ENCODE data around the gene CEP89.
"Not testable (repeated sequence)": the region's sequence is repeated elsewhere in the genome, so short reads cannot be mapped to it uniquely, and the experiment has no call there.

DNA sequence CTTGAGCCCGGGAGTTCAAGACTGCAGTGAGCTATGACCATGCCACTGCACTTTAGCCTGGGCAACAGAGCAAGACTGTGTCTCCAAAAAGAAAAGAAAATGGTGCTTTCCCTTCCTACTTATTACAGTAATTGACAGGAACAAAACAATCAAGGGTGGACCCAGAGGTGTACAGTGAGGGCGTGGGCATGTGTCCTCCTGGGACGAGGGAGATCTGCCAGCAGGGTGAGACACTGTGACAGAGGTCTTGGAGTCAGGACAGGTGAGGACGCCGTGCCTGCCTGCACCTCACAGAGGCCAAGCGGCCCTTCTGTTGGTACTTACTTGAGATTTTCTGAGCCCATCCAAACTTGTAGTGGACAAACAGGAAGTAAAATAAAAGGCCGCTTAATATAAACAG is 138.9 kb downstream of the CEP89 start:
- not testable (repeated sequence) for TF ChIP-seq POLR2AphosphoS5, POLR2A (IDR thresholded peaks at IDR 0.05)
